HEK293 (cell line): ENCODE measurements around the gene AKAIN1.

Experiments
- EGR2 ChIP-seq: fragments of 450-650 bp; formaldehyde crosslinking; IDR thresholded peaks from 2 replicates; pipeline ENCODE4 v1.5.1; 2016; ENCODE audit warnings: low read depth, missing biosample characterization, missing genetic modification characterization
- GLIS2 ChIP-seq: fragments of 450-650 bp; formaldehyde crosslinking; IDR thresholded peaks from 2 replicates; pipeline ENCODE4 v1.5.1; 2016; ENCODE audit warnings: missing biosample characterization, missing genetic modification characterization
- SP2 ChIP-seq: fragments of 450-650 bp; formaldehyde crosslinking; IDR thresholded peaks from 2 replicates; pipeline ENCODE4 v1.5.1; 2016; ENCODE audit warnings: missing biosample characterization, missing genetic modification characterization
- TRIM28 ChIP-seq: IDR thresholded peaks from 2 replicates; pipeline ENCODE4 v1.6.1; 2011; ENCODE audit warnings: low read length, control low read depth, borderline replicate concordance
- WT1 ChIP-seq: fragments of 450-650 bp; formaldehyde crosslinking; IDR thresholded peaks from 2 replicates; pipeline ENCODE4 v1.5.1; 2016; ENCODE audit warnings: missing biosample characterization, missing genetic modification characterization
- ZBTB8A ChIP-seq: fragments of 450-650 bp; formaldehyde crosslinking; IDR thresholded peaks from 2 replicates; pipeline ENCODE4 v1.5.1; 2016; ENCODE audit warnings: missing biosample characterization, missing genetic modification characterization
- ZFHX2 ChIP-seq: fragments of 450-650 bp; formaldehyde crosslinking; conservative IDR thresholded peaks from 2 replicates; pipeline ENCODE4 v1.5.1; 2016; ENCODE audit warnings: missing biosample characterization, missing genetic modification characterization
- ZFP37 ChIP-seq: fragments of 450-650 bp; formaldehyde crosslinking; IDR thresholded peaks from 2 replicates; pipeline ENCODE4 v1.5.1; 2016; ENCODE audit warnings: missing biosample characterization, missing genetic modification characterization
- ZFP41 ChIP-seq: fragments of 450-650 bp; formaldehyde crosslinking; IDR thresholded peaks from 2 replicates; pipeline ENCODE4 v1.5.1; 2016; ENCODE audit warnings: missing biosample characterization, missing genetic modification characterization, borderline replicate concordance
- ZNF114 ChIP-seq: fragments of 450-650 bp; formaldehyde crosslinking; IDR thresholded peaks from 2 replicates; pipeline ENCODE4 v1.5.0; 2017; ENCODE audit warnings: missing biosample characterization, missing genetic modification characterization
- ZNF138 ChIP-seq: fragments of 450-650 bp; formaldehyde crosslinking; IDR thresholded peaks from 2 replicates; pipeline ENCODE4 v1.5.1; 2016; ENCODE audit warnings: missing biosample characterization, missing genetic modification characterization, borderline replicate concordance
- ZNF157 ChIP-seq: fragments of 450-650 bp; formaldehyde crosslinking; IDR thresholded peaks from 2 replicates; pipeline ENCODE4 v1.5.1; 2016; ENCODE audit warnings: missing biosample characterization, missing genetic modification characterization
- ZNF169 ChIP-seq: fragments of 450-650 bp; formaldehyde crosslinking; IDR thresholded peaks from 2 replicates; pipeline ENCODE4 v1.5.1; 2016; ENCODE audit warnings: missing biosample characterization, missing genetic modification characterization
- ZNF174 ChIP-seq: fragments of 450-650 bp; formaldehyde crosslinking; IDR thresholded peaks from 2 replicates; pipeline ENCODE4 v1.5.0; 2017; ENCODE audit warnings: missing biosample characterization, mild to moderate bottlenecking, missing genetic modification characterization
- ZNF175 ChIP-seq: fragments of 450-650 bp; formaldehyde crosslinking; IDR thresholded peaks from 2 replicates; pipeline ENCODE4 v1.5.1; 2016; ENCODE audit warnings: missing biosample characterization, missing genetic modification characterization
- ZNF2 ChIP-seq: fragments of 450-650 bp; formaldehyde crosslinking; IDR thresholded peaks from 2 replicates; pipeline ENCODE4 v1.5.1; 2016; ENCODE audit warnings: missing biosample characterization, missing genetic modification characterization
- ZNF292 ChIP-seq: fragments of 450-650 bp; formaldehyde crosslinking; IDR thresholded peaks from 2 replicates; pipeline ENCODE4 v1.5.1; 2016; ENCODE audit warnings: low read depth, missing biosample characterization, missing genetic modification characterization, borderline replicate concordance
- ZNF335 ChIP-seq: fragments of 450-650 bp; formaldehyde crosslinking; conservative IDR thresholded peaks from 2 replicates; pipeline ENCODE4 v1.5.1; 2016; ENCODE audit warnings: missing biosample characterization, missing genetic modification characterization
- ZNF394 ChIP-seq: fragments of 450-650 bp; formaldehyde crosslinking; IDR thresholded peaks from 2 replicates; pipeline ENCODE4 v1.5.1; 2016; ENCODE audit warnings: missing biosample characterization, missing genetic modification characterization, mild to moderate bottlenecking, moderate library complexity, borderline replicate concordance
- ZNF404 ChIP-seq: fragments of 450-650 bp; formaldehyde crosslinking; IDR thresholded peaks from 2 replicates; pipeline ENCODE4 v1.5.1; 2017; ENCODE audit warnings: missing biosample characterization, missing genetic modification characterization
- ZNF48 ChIP-seq: fragments of 450-650 bp; formaldehyde crosslinking; IDR thresholded peaks from 2 replicates; pipeline ENCODE4 v1.5.1; 2016; ENCODE audit warnings: missing biosample characterization, missing genetic modification characterization
- ZNF501 ChIP-seq: fragments of 450-650 bp; formaldehyde crosslinking; IDR thresholded peaks from 2 replicates; pipeline ENCODE4 v1.5.1; 2016; ENCODE audit warnings: missing biosample characterization, missing genetic modification characterization
- ZNF514 ChIP-seq: fragments of 450-650 bp; formaldehyde crosslinking; IDR thresholded peaks from 2 replicates; pipeline ENCODE4 v1.5.1; 2016; ENCODE audit warnings: missing biosample characterization, missing genetic modification characterization
- ZNF521 ChIP-seq: fragments of 450-650 bp; formaldehyde crosslinking; IDR thresholded peaks from 2 replicates; pipeline ENCODE4 v1.5.1; 2017; ENCODE audit warnings: missing biosample characterization, mild to moderate bottlenecking, missing genetic modification characterization
- ZNF561 ChIP-seq: fragments of 450-650 bp; IDR thresholded peaks from 2 replicates; pipeline ENCODE4 v1.5.1; 2018; ENCODE audit warnings: missing biosample characterization, missing genetic modification characterization, borderline replicate concordance
- ZNF571 ChIP-seq: fragments of 450-650 bp; formaldehyde crosslinking; IDR thresholded peaks from 2 replicates; pipeline ENCODE4 v1.5.0; 2017; ENCODE audit warnings: missing biosample characterization, missing genetic modification characterization
- ZNF621 ChIP-seq: fragments of 450-650 bp; formaldehyde crosslinking; IDR thresholded peaks from 2 replicates; pipeline ENCODE4 v1.5.1; 2017; ENCODE audit warnings: missing biosample characterization, missing genetic modification characterization
- ZNF623 ChIP-seq: fragments of 450-650 bp; formaldehyde crosslinking; IDR thresholded peaks from 2 replicates; pipeline ENCODE4 v1.5.1; 2016; ENCODE audit warnings: missing biosample characterization, missing genetic modification characterization
- ZNF629 ChIP-seq: fragments of 450-650 bp; formaldehyde crosslinking; IDR thresholded peaks from 2 replicates; pipeline ENCODE4 v1.5.1; 2017; ENCODE audit warnings: missing biosample characterization, missing genetic modification characterization
- ZNF670 ChIP-seq: fragments of 450-650 bp; formaldehyde crosslinking; IDR thresholded peaks from 2 replicates; pipeline ENCODE4 v1.5.1; 2016; ENCODE audit warnings: missing biosample characterization, missing genetic modification characterization, low read depth
- ZNF701 ChIP-seq: fragments of 450-650 bp; formaldehyde crosslinking; IDR thresholded peaks from 2 replicates; pipeline ENCODE4 v1.5.1; 2016; ENCODE audit warnings: missing biosample characterization, missing genetic modification characterization
- ZNF830 ChIP-seq: fragments of 450-650 bp; IDR thresholded peaks from 2 replicates; pipeline ENCODE4 v1.5.0; 2018; ENCODE audit warnings: missing biosample characterization, missing genetic modification characterization, low read depth, mild to moderate bottlenecking, moderate library complexity
- ZNF837 ChIP-seq: fragments of 450-650 bp; formaldehyde crosslinking; IDR thresholded peaks from 2 replicates; pipeline ENCODE4 v1.5.1; 2016; ENCODE audit warnings: missing biosample characterization, missing genetic modification characterization
- ZSCAN16 ChIP-seq: fragments of 450-650 bp; formaldehyde crosslinking; IDR thresholded peaks from 2 replicates; pipeline ENCODE4 v1.5.1; 2016; ENCODE audit warnings: missing biosample characterization, missing genetic modification characterization
- TF ChIP-seq, protein P1 (sequence below): fragments of 450-650 bp; formaldehyde crosslinking; IDR thresholded peaks from 2 replicates; pipeline ENCODE4 v1.5.1; 2016; ENCODE audit warnings: missing biosample characterization, missing genetic modification characterization
- TF ChIP-seq, protein P2 (sequence below): fragments of 450-650 bp; formaldehyde crosslinking; IDR thresholded peaks from 2 replicates; pipeline ENCODE4 v1.5.1; 2016; ENCODE audit warnings: missing biosample characterization, missing genetic modification characterization
- TF ChIP-seq, protein P3 (sequence below): fragments of 450-650 bp; formaldehyde crosslinking; IDR thresholded peaks from 2 replicates; pipeline ENCODE4 v1.5.1; 2016; ENCODE audit warnings: missing biosample characterization, missing genetic modification characterization
- TF ChIP-seq, protein P4 (sequence below): IDR thresholded peaks from 2 replicates; pipeline ENCODE4 v1.6.1; 2011; ENCODE audit warnings: mild to moderate bottlenecking, low read depth, low read length, borderline replicate concordance

AKAIN1 gene

DNA sequence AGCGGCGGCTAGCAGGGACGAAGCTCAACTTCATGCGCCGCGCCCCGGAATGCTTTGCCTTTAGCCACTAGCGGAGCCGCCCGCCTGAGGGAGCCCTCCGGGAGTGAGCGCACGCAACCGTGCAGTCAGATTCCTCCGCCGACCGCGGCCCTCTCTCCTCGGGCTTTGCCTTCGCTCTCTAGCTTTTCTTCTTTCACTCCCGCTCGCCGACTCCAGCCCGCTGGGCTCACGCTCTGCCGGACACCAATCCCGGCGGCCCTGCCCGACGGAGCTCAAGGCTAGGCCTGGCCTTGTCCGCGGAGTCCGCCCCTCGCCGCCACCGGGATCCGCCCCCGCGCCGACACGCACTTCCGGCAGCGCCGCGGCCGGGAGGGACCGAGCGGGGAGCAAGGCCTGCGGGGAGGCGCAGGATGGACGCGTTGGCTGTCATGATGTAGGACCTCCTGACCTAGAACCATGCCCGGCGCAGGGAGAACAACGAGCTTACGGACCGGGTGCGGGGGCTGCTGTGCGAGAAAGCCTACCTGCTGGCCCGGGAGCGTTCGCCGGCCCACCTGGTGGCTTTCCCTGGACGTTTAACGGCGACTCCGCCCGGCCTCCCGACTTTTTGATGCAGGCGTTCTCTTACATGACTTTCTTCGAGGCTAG, 40.8 kb upstream of the AKAIN1 start (continued):
- TF ChIP-seq, protein P1, sequence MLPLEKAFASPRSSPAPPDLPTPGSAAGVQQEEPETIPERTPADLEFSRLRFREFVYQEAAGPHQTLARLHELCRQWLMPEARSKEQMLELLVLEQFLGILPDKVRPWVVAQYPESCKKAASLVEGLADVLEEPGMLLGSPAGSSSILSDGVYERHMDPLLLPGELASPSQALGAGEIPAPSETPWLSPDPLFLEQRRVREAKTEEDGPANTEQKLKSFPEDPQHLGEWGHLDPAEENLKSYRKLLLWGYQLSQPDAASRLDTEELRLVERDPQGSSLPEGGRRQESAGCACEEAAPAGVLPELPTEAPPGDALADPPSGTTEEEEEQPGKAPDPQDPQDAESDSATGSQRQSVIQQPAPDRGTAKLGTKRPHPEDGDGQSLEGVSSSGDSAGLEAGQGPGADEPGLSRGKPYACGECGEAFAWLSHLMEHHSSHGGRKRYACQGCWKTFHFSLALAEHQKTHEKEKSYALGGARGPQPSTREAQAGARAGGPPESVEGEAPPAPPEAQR, result no peak
- TF ChIP-seq ZNF514 (no peak), ZNF561 (tag by site-specific recombination) (peak; percentile 96), ZFP41 (tag by site-specific recombination) (no peak), ZFHX2 (tag by site-specific recombination) (peak; percentile 94), ZBTB8A (tag by site-specific recombination) (peak; percentile 84), ZNF571 (tag by site-specific recombination) (no peak), ZNF837 (tag by site-specific recombination) (no peak), WT1 (tag by site-specific recombination) (no peak), ZNF174 (tag by site-specific recombination) (no peak), EGR2 (tag by site-specific recombination) (peak; percentile 68), GLIS2 (tag by site-specific recombination) (peak; percentile 32; the same call in 1 of the 2 replicates), ZNF2 (peak; percentile 85; the same call in 1 of the 2 replicates), ZNF157 (tag by site-specific recombination) (no peak), ZNF629 (tag by site-specific recombination) (peak; percentile 73), ZNF701 (tag by site-specific recombination) (no peak), ZSCAN16 (tag by site-specific recombination) (no peak), ZNF621 (tag by site-specific recombination) (no peak), ZNF114 (no peak), ZNF292 (tag by site-specific recombination) (no peak), ZFP37 (tag by site-specific recombination) (peak; percentile 73; the same call in 1 of the 2 replicates), ZNF335 (tag by site-specific recombination) (peak; percentile 68), ZNF670 (tag by site-specific recombination) (no peak), ZNF623 (no peak), ZNF521 (tag by site-specific recombination) (no peak), SP2 (tag by site-specific recombination) (peak; percentile 89), ZNF394 (tag by site-specific recombination) (peak; percentile 62; the same call in 1 of the 2 replicates), ZNF138 (tag by site-specific recombination) (no peak), ZNF175 (tag by site-specific recombination) (no peak), ZNF48 (tag by site-specific recombination) (no peak), ZNF169 (tag by site-specific recombination) (no peak), TRIM28 (no peak), ZNF501 (tag by site-specific recombination) (peak; percentile 83), ZNF830 (tag by site-specific recombination) (no peak), ZNF404 (no peak)
- TF ChIP-seq, protein P2, sequence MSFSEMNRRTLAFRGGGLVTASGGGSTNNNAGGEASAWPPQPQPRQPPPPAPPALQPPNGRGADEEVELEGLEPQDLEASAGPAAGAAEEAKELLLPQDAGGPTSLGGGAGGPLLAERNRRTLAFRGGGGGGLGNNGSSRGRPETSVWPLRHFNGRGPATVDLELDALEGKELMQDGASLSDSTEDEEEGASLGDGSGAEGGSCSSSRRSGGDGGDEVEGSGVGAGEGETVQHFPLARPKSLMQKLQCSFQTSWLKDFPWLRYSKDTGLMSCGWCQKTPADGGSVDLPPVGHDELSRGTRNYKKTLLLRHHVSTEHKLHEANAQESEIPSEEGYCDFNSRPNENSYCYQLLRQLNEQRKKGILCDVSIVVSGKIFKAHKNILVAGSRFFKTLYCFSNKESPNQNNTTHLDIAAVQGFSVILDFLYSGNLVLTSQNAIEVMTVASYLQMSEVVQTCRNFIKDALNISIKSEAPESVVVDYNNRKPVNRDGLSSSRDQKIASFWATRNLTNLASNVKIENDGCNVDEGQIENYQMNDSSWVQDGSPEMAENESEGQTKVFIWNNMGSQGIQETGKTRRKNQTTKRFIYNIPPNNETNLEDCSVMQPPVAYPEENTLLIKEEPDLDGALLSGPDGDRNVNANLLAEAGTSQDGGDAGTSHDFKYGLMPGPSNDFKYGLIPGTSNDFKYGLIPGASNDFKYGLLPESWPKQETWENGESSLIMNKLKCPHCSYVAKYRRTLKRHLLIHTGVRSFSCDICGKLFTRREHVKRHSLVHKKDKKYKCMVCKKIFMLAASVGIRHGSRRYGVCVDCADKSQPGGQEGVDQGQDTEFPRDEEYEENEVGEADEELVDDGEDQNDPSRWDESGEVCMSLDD (tag by site-specific recombination), result peak; percentile 61; the same call in 1 of the 2 replicates
- TF ChIP-seq, protein P3, sequence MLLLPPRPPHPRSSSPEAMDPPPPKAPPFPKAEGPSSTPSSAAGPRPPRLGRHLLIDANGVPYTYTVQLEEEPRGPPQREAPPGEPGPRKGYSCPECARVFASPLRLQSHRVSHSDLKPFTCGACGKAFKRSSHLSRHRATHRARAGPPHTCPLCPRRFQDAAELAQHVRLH, result peak; percentile 95
- TF ChIP-seq, protein P4, sequence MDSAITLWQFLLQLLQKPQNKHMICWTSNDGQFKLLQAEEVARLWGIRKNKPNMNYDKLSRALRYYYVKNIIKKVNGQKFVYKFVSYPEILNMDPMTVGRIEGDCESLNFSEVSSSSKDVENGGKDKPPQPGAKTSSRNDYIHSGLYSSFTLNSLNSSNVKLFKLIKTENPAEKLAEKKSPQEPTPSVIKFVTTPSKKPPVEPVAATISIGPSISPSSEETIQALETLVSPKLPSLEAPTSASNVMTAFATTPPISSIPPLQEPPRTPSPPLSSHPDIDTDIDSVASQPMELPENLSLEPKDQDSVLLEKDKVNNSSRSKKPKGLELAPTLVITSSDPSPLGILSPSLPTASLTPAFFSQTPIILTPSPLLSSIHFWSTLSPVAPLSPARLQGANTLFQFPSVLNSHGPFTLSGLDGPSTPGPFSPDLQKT, result no peak
